BJ (cell line): Measurements from ENCODE around the gene DLK1. TPM values are rescaled to one million over a fixed set of nuclear protein-coding genes. Genes with fewer than 3 reads are reported as not detected.

Experiments
- CTCF ChIA-PET: fragments of 350-600 bp; formaldehyde crosslinking; extraction: SDS; loops from one replicate; lab custom pipeline; 2021; ENCODE audit warnings: antibody characterized with exemption, inconsistent platforms; lab: Yijun Ruan, JAX
- POLR2A ChIA-PET: fragments of 300-600 bp; sonication (Branson Sonifier 250); formaldehyde crosslinking; extraction: SDS; loops from one replicate; lab custom pipeline; 2021; ENCODE audit warnings: antibody characterized with exemption; lab: Charles Lee
- DNase-seq: peaks from one replicate; pipeline ENCODE4 v3.0.0-alpha.2; 2011; ENCODE audit warnings: low read depth
- H3K27me3 ChIP-seq: 2 replicates; pipeline ENCODE4 v1.6.0; 2011; ENCODE audit warnings: low read length; ENCODE audit not compliant: control insufficient read depth, insufficient read depth
- H3K36me3 ChIP-seq: 2 replicates; pipeline ENCODE4 v1.5.1; 2011; ENCODE audit warnings: low read length; ENCODE audit not compliant: control insufficient read depth, insufficient read depth
- H3K4me3 ChIP-seq: 2 replicates; pipeline ENCODE4 v1.5.1; 2011; ENCODE audit warnings: low read depth, mild to moderate bottlenecking, control low read depth, low read length
- polyA plus RNA-seq: library from polyadenylated mRNA; depleted of rRNA; stranded (reverse); fragments of >200 nt; gene quantifications from 2 replicates; pipeline ENCODE4 v1.2.3, GENCODE V29; 2011; rRNA removed
- TF ChIP-seq, protein P1 (sequence below): IDR thresholded peaks from 2 replicates; pipeline ENCODE4 v1.5.1; 2011; ENCODE audit warnings: low read depth, mild to moderate bottlenecking, control low read depth, inconsistent platforms, low read length, moderate library complexity; ENCODE audit not compliant: insufficient read depth

DLK1 gene
- polyA plus RNA-seq, 1 experiment = not detected

DNA sequence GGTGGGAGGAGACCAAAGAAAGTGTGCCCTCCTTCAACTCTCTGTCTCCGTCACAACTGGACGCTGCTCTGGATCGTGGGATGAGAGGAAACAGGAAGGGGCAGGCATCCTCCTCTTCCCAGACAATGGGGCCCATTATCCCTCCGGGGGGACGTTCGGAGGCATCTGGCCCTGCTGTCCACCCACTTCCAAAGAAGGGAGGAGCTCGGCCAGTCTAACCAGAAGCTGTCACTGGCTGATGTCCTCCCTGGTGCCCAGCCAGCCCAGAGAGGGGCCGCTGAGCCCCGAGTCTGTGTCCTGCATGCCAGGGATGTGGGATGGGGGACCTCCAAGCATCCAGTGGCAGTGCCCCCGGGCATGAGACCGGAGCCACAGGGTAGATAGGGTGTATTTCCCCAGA, 59.4 kb downstream of the DLK1 start:
- TF ChIP-seq, protein P1, sequence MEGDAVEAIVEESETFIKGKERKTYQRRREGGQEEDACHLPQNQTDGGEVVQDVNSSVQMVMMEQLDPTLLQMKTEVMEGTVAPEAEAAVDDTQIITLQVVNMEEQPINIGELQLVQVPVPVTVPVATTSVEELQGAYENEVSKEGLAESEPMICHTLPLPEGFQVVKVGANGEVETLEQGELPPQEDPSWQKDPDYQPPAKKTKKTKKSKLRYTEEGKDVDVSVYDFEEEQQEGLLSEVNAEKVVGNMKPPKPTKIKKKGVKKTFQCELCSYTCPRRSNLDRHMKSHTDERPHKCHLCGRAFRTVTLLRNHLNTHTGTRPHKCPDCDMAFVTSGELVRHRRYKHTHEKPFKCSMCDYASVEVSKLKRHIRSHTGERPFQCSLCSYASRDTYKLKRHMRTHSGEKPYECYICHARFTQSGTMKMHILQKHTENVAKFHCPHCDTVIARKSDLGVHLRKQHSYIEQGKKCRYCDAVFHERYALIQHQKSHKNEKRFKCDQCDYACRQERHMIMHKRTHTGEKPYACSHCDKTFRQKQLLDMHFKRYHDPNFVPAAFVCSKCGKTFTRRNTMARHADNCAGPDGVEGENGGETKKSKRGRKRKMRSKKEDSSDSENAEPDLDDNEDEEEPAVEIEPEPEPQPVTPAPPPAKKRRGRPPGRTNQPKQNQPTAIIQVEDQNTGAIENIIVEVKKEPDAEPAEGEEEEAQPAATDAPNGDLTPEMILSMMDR = no peak
- no peak for DNase-seq
- Histone ChIP-seq H3K36me3 (no peaks in the 10 kb centered on the region), H3K4me3 (no peak overlapping the region), H3K27me3 (peaks cover 2% of the 10 kb centered on the region; the same call in 1 of the 2 replicates)
- POLR2A ChIA-PET = no interaction called here
- CTCF ChIA-PET = no interaction called here

DNA sequence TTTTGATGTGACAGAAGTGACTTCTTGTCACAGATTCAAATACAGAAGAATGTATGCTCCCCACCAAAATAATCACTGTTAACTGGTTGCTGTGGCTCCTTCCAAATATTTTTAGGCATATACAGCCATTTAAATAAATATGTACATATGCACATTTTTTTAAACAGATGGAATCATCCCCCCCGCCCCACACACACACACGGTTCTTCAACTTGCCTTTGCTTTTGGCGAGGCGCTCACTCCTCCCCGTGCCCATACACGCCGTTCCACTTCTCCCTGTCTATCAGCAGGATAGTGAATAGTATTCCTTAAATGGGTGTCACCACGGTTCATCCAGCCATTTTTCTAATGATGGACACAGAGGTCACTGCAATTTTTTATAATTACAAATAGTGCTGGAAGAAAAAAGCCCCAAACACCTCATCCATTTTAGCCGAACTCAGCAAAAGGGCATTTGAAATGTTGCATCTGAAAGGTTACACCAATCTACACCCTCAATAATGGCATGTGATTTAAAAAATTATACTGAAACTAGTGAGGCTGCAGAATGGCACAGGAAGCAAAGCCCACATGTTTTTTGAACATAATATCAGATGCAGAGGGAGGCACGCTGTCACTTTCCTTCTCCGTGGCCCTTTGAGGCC, 60.0 kb downstream of the DLK1 start:
- CTCF ChIA-PET = interaction anchor here (1.1 kb wide), 1 partner anchor 54 kb away, joined by 4 read pairs; no protein-coding TSS in a partner anchor
- DNase-seq = no peak
- TF ChIP-seq, protein P1 = no peak

DNA sequence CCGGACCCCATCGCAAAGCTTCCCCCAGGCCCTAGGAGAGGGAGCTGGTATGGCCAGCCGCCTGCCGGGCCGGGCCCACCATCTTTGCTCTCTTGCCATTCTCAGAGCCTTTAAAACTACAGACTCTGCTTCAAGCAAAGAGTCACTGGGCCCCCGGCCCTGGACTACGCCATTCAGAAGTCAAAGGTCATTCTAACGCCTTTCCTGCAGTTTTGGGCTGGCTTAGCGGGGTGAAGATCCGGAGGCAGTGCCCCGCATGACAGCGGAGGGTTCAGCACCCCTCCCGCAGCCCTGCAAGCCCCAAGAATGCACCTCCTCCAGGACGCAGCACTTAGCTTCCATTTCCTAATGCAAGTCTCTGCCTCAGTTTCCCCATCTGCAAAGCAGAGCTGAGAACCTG, 61.0 kb downstream of the DLK1 start:
- TF ChIP-seq, protein P1 = no peak
- Histone ChIP-seq H3K27me3 (no peaks in the 10 kb centered on the region; the same call in 1 of the 2 replicates), H3K36me3 (no peaks in the 10 kb centered on the region), H3K4me3 (no peak overlapping the region)
- DNase-seq = no peak
- CTCF ChIA-PET = interaction anchor here (1.1 kb wide), 1 partner anchor 55 kb away, joined by 4 read pairs; no protein-coding TSS in a partner anchor
- POLR2A ChIA-PET = no interaction called here

More for the DNA sequence above, 60.0 kb downstream of the DLK1 start:
- POLR2A ChIA-PET = no interaction called here
- H3K36me3 ChIP-seq = no peaks in the 10 kb centered on the region
- peaks cover 2% of the 10 kb centered on the region; the same call in 1 of the 2 replicates for H3K27me3 ChIP-seq
- no peak overlapping the region for H3K4me3 ChIP-seq

Other genes starting within 250 kb of the DLK1 start
- 0.05 and 0.22 TPM in 2 replicates for gene BEGAIN, start 139.5 kb upstream of the DLK1 start, polyA plus RNA-seq
- gene MEG3, start 99.2 kb downstream of the DLK1 start, polyA plus RNA-seq = 191 and 234 TPM in 2 replicates
- gene RTL1, start 176.8 kb downstream of the DLK1 start, polyA plus RNA-seq = not detected in 2 replicates